GM19328 (cell line): ENCODE measurements around the gene CER1.
"Not testable (repeated sequence)": the region's sequence is repeated elsewhere in the genome, so short reads cannot be mapped to it uniquely, and the experiment has no call there.

Experiments used
- ATAC-seq: cut with Tn5 transposase; IDR thresholded peaks from one replicate; pipeline ENCODE4 v1.9.1; 2021; ENCODE audit warnings: mild to moderate bottlenecking, moderate library complexity; ENCODE audit not compliant: unreplicated experiment

Gene CER1

GRCh38 chr9:14719231-14719923 is 3.2 kb downstream of the CER1 start:
- no peak for ATAC-seq

GRCh38 chr9:14715102-14715501 is 7.4 kb downstream of the CER1 start:
- no peak for ATAC-seq

- ATAC-seq: no peak
These were observed 9.3 kb downstream of the CER1 start for GRCh38 chr9:14713187-14713767.

- no peak for ATAC-seq
These were observed 11.7 kb downstream of the CER1 start for GRCh38 chr9:14710804-14711203.

- peak; percentile 75 for ATAC-seq
These were observed 15.9 kb downstream of the CER1 start for GRCh38 chr9:14706530-14707140.

- no peak for ATAC-seq
These were observed 17.5 kb downstream of the CER1 start for GRCh38 chr9:14705079-14705478.

GRCh38 chr9:14704281-14704680 is 18.3 kb downstream of the CER1 start:
- ATAC-seq: no peak

GRCh38 chr9:14702200-14702720 is 20.3 kb downstream of the CER1 start:
- no peak for ATAC-seq

- ATAC-seq: peak; percentile 71
These were observed 29.2 kb downstream of the CER1 start, which contains the start of gene ZDHHC21 for GRCh38 chr9:14693251-14693861. ZDHHC21 (minus strand) TSS chr9:14693432; CDS start chr9:14674340, 19,092 bp downstream.

- peak; percentile 24 for ATAC-seq
These were observed 29.9 kb downstream of the CER1 start for GRCh38 chr9:14692470-14693250.

- ATAC-seq: no peak
These were observed 31.4 kb downstream of the CER1 start for GRCh38 chr9:14690948-14691730.

- ATAC-seq: no peak
These were observed 35.4 kb downstream of the CER1 start for GRCh38 chr9:14687042-14687719.

- no peak for ATAC-seq
These were observed 36.4 kb downstream of the CER1 start for GRCh38 chr9:14686168-14686567.

- not testable (repeated sequence) for ATAC-seq
These were observed 39.9 kb downstream of the CER1 start for GRCh38 chr9:14682616-14683015.

GRCh38 chr9:14678776-14679175 is 43.8 kb downstream of the CER1 start:
- no peak for ATAC-seq

GRCh38 chr9:14677872-14678271 is 44.7 kb downstream of the CER1 start:
- no peak for ATAC-seq

- no peak for ATAC-seq
These were observed 45.1 kb downstream of the CER1 start for GRCh38 chr9:14677396-14677795.

GRCh38 chr9:14674630-14675029 is 47.9 kb downstream of the CER1 start:
- ATAC-seq: no peak

GRCh38 chr9:14671377-14671776 is 51.2 kb downstream of the CER1 start:
- ATAC-seq: no peak
